HL-60/S4 treated with retinoic acid at 250 ng/mL for 4 days and 3 days (cell line): Measurements from ENCODE around the gene TBCK.

Experiments
- in situ Hi-C: fragments of 300-500 bp; cut with MboI; formaldehyde crosslinking; loops from 2 replicates; pipeline ENCODE4 v1.7.0; 2022; ENCODE audit warnings: low sequenced_read_pairs

TBCK gene

GRCh38 chr4:106289737-106290136, 26.3 kb downstream of the TBCK start:
- in situ Hi-C loops = no loop called here

GRCh38 chr4:106287353-106287969, 28.5 kb downstream of the TBCK start:
- in situ Hi-C loops = no loop called here

GRCh38 chr4:106286611-106287010, 29.4 kb downstream of the TBCK start:
- in situ Hi-C loops = no loop called here

- in situ Hi-C loops = no loop called here
Observed at GRCh38 chr4:106284227-106284626, 31.8 kb downstream of the TBCK start.

- in situ Hi-C loops = no loop called here
Observed at GRCh38 chr4:106277140-106277675, 38.8 kb downstream of the TBCK start.

- in situ Hi-C loops = no loop called here
Observed at GRCh38 chr4:106273831-106274230, 42.2 kb downstream of the TBCK start.

GRCh38 chr4:106270736-106271135, 45.3 kb downstream of the TBCK start:
- in situ Hi-C loops = no loop called here

- in situ Hi-C loops = no loop called here
Observed at GRCh38 chr4:106269711-106270110, 46.3 kb downstream of the TBCK start.

- in situ Hi-C loops = no loop called here
Observed at GRCh38 chr4:106268786-106269185, 47.2 kb downstream of the TBCK start.

GRCh38 chr4:106266201-106266600, 49.8 kb downstream of the TBCK start:
- in situ Hi-C loops = no loop called here

- in situ Hi-C loops = no loop called here
Observed at GRCh38 chr4:106264331-106264728, 51.7 kb downstream of the TBCK start.

- in situ Hi-C loops = no loop called here
Observed at GRCh38 chr4:106263594-106264330, 52.2 kb downstream of the TBCK start.

GRCh38 chr4:106261980-106262379, 54.0 kb downstream of the TBCK start:
- in situ Hi-C loops = no loop called here

- in situ Hi-C loops = no loop called here
Observed at GRCh38 chr4:106258145-106259045, 57.6 kb downstream of the TBCK start.

GRCh38 chr4:106256190-106256589, 59.8 kb downstream of the TBCK start:
- in situ Hi-C loops = no loop called here

- in situ Hi-C loops = no loop called here
Observed at GRCh38 chr4:106255195-106255594, 60.8 kb downstream of the TBCK start.

GRCh38 chr4:106253364-106254129, 62.5 kb downstream of the TBCK start:
- in situ Hi-C loops = no loop called here

GRCh38 chr4:106247600-106247999, 68.4 kb downstream of the TBCK start:
- in situ Hi-C loops = no loop called here

GRCh38 chr4:106246441-106246840, 69.6 kb downstream of the TBCK start:
- in situ Hi-C loops = no loop called here

- in situ Hi-C loops = no loop called here
Observed at GRCh38 chr4:106245176-106245575, 70.8 kb downstream of the TBCK start.

- in situ Hi-C loops = no loop called here
Observed at GRCh38 chr4:106240699-106241098, 75.3 kb downstream of the TBCK start.
